ENCODE results near the gene HRH3. TPM values are rescaled to one million over a fixed set of nuclear protein-coding genes. Genes with fewer than 3 reads are reported as not detected.
A peak's percentile ranks its signal among the peaks of the same experiment; 100 is the strongest.

HRH3 gene
- total RNA-seq, 1 donor: not detected

DNA sequence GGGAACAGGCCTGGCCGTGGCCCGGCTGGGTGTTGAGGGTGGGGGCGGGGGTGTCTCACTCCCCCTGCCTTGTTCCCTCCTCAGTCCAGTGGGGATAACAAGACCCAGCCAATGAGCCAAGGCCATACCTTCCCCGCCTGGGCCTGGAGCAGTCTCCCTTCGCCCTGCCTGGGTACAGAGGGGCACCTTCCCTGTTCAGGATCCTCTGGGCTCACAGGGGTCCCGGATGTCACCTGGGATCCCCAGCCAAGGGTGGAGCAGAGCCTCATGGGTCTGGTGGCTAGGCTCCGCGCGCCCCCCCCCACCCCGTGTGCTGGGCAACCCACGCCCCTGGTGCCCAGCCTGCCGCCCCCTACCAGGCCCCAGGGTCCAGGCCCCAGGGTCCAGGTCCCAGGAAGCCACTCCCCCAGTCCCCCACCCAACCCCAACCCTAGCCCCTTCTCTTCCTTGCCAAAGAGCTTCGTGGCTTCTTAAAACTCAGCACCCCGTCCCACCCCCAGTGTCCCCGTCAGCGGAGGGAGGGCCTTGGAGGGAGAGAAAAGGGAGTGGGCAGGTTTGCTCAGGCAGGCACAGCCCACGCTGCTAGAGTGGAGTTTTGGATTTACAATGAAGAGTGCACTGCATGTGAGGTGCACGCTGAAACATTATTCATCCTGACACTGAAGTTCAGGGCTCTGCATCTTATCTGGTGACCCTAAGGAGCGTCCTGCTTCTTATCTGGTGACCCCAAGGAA is 11.8 kb downstream of the HRH3 start:
- TF ChIP-seq, protein P1, sequence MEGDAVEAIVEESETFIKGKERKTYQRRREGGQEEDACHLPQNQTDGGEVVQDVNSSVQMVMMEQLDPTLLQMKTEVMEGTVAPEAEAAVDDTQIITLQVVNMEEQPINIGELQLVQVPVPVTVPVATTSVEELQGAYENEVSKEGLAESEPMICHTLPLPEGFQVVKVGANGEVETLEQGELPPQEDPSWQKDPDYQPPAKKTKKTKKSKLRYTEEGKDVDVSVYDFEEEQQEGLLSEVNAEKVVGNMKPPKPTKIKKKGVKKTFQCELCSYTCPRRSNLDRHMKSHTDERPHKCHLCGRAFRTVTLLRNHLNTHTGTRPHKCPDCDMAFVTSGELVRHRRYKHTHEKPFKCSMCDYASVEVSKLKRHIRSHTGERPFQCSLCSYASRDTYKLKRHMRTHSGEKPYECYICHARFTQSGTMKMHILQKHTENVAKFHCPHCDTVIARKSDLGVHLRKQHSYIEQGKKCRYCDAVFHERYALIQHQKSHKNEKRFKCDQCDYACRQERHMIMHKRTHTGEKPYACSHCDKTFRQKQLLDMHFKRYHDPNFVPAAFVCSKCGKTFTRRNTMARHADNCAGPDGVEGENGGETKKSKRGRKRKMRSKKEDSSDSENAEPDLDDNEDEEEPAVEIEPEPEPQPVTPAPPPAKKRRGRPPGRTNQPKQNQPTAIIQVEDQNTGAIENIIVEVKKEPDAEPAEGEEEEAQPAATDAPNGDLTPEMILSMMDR (IDR thresholded peaks at IDR 0.05; ENCODE audit: insufficient read depth, low read depth, low read length): no peak
- no peak for DNase-seq (ENCODE audit: low read depth)
- no peak overlapping the region for H3K4me3 ChIP-seq (ENCODE audit: low read depth, low read length)

DNA sequence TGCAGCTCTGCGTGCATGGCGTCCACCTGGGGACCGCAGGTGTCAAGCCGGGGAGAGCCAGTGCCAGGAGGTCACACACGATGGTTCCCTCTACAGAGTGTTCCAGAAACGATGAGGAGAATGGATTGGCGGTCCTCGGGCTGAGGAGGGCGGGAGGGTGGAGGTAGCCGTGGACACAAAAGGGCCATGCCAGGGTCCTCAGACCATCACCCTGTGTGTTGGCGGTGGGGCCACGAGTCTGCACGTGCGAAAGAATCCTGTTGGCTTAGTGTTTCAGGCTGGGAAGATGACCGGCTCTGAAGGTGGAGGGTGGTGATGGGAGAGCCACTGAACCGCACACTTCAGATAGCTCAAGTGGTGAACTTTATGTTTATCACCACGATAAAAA is 13.7 kb downstream of the HRH3 start:
- no peak overlapping the region for H3K4me3 ChIP-seq (ENCODE audit: low read depth, low read length)
- no peak for DNase-seq (ENCODE audit: low read depth)
- TF ChIP-seq, protein P1 (IDR thresholded peaks at IDR 0.05; ENCODE audit: insufficient read depth, low read depth, low read length): no peak

DNA sequence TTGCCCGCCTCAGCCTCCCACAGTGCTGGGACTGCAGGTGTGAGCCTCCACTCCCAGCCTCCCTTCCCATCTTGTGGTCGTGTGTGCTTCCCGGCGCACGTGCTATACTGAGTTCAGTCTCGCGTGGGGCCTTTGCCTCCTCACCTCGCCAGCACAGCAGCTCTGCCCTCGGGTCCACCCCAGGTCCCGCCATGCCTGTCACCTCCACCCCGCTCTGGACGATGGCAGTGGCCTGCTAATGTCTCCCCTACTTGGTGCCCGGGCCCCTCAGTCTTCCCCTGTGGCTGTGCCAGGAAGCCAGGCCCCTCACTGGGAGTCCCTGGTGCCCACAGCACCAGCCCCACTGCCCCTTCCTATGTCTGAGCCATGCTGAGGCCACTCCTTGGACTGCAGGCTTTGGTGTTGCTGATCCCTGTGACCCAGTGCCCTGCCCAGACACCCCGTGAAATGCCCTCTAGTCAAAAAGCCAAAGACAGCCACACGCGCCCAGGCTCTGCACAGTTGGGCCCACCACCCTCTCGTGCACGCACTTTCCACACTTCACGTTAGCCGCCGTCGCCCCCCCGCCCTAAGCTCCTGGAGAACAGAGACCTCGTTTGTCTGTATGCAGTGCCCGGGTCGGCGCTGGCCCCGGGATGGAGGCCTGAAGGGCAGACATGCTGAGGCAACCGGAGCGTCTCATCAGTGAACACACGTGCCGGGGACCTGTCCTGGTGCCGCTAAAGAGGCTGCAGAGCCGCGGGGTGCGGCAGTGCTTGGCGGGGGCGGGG is 14.3 kb downstream of the HRH3 start:
- no peak for DNase-seq (ENCODE audit: low read depth)
- H3K4me3 ChIP-seq (ENCODE audit: low read depth, low read length): no peak overlapping the region
- TF ChIP-seq, protein P1 (IDR thresholded peaks at IDR 0.05; ENCODE audit: insufficient read depth, low read depth, low read length): no peak

DNA sequence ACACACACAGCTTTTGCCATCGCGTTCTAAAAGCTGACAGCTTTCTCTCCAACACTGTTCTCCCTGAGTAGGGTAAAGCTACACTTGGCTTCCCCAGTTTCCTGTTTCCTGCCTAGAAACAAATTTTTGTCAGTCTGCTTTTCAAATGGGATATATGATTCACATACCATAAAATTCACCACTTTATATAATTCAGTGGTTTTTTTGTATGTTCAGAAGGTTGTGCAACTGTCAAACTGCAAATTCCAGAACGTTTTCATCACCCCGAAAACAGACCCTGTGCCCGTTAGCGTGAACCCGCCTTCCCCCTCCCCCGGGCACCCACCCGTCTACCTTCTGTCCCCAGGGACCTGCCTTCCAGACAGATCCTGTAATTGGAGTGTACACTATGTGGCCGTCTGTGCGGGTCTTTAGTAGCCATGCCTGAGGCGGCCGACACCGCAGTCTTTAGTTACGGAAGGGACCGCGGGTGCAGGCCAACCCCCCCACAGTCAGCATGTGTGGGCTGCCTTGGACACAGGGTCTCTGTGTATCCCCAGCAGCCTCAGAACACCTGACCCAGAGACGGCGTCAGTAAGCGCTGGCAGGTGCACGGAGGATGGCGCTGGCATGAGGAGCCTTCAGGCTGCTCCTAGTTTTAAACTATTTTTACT is 16.6 kb downstream of the HRH3 start:
- DNase-seq (ENCODE audit: low read depth): no peak
- TF ChIP-seq, protein P1 (IDR thresholded peaks at IDR 0.05; ENCODE audit: insufficient read depth, low read depth, low read length): no peak
- H3K4me3 ChIP-seq (ENCODE audit: low read depth, low read length): no peak overlapping the region

DNA sequence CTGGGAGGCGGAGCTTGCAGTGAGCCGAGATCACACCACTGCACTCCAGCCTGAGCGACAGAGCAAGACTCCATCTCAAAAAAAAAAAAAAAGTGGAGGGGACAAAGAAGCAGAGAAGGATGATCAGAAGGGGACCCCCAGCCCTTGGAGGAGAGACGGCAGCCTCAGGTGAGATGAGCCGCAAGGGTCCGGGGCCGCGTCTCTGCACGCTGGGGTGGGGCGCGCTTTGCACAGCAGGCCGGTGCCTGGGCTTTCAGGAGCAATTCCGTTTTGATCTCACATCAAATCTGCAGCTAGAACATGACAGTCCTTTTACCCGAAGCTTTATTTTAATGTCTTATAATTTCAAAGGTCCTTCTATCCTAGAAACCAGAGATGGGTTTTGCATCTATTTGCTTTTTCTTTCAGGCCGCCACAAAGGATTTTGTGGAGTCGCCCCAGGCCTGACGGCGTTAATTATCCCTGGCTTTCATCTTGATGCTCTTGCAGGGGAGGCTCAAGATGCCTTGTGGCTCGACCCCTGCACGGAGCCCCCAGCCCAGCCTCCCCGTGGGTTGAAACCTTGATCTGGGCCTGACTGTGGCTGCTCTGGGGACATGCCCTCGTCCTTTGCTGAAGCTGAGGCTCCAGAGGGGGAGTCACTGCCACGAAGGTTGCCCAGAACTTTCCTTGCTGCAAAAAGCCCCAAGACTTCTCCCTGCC is 17.3 kb downstream of the HRH3 start:
- DNase-seq (ENCODE audit: low read depth): no peak
- TF ChIP-seq, protein P1 (IDR thresholded peaks at IDR 0.05; ENCODE audit: insufficient read depth, low read depth, low read length): no peak
- H3K4me3 ChIP-seq (ENCODE audit: low read depth, low read length): no peak overlapping the region

DNA sequence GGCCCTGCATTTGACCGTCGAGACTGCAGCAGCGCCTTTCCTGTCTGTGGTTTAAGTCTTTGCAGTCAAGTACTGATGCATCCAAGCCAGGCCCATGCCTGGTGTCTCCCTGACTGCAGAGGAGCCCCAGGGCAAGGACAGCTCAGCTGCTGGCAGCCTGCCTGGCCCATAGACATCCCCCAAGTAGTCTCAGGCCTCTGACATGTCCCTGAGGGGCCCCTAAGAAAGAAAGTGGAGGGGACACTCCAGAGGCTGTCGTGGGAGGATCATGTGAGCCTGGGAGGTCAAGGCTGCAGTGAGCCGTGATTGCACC is 18.0 kb downstream of the HRH3 start:
- DNase-seq (ENCODE audit: low read depth): peak; percentile 51

More for the DNA sequence above, 18.0 kb downstream of the HRH3 start:
- TF ChIP-seq, protein P1 (IDR thresholded peaks at IDR 0.05; ENCODE audit: insufficient read depth, low read depth, low read length): no peak
- no peak overlapping the region for H3K4me3 ChIP-seq (ENCODE audit: low read depth, low read length)
